ENCODE results near the gene JAZF1.

GRCh38 chr7:27960415-27960814, 220.2 kb downstream of the JAZF1 start:
- no peak for TF ChIP-seq POLR2A (IDR thresholded peaks at IDR 0.05)
- TF ChIP-seq CTCF (IDR thresholded peaks at IDR 0.05), result no peak
